Measurements from ENCODE around the gene IL37. TPM values are rescaled to one million over a fixed set of nuclear protein-coding genes. Genes with fewer than 3 reads are reported as not detected.

The IL37 gene
- total RNA-seq, 2 donors from 2014 or later: 0.99 TPM; not detected in 1

- H3K27me3 ChIP-seq: no peaks in the 10 kb centered on the region
- no peak overlapping the region for H3K9ac ChIP-seq (ENCODE audit: low read depth in 2 of 2, low read length in 2 of 2)
- intact Hi-C loops (cut with DNase I): no loop called here
- no peak for TF ChIP-seq CTCF (IDR thresholded peaks at IDR 0.05)
- H3K36me3 ChIP-seq: no peaks in the 10 kb centered on the region
- no peaks in the 10 kb centered on the region for H3K4me1 ChIP-seq
- no peaks in the 10 kb centered on the region for H3K9me3 ChIP-seq
- no peak overlapping the region for H3K27ac ChIP-seq
- H3K4me3 ChIP-seq: no peak overlapping the region
- DNase-seq: no peak
Observed at GRCh38 chr2:112915300-112916144, 4.6 kb downstream of the IL37 start.

- H3K9me3 ChIP-seq: no peaks in the 10 kb centered on the region
- no peak overlapping the region for H3K4me3 ChIP-seq
- H3K9ac ChIP-seq (ENCODE audit: low read depth in 2 of 2, low read length in 2 of 2): no peak overlapping the region
Observed at GRCh38 chr2:112916145-112916571, 5.2 kb downstream of the IL37 start.

GRCh38 chr2:112916625-112917247, 5.8 kb downstream of the IL37 start:
- H3K4me1 ChIP-seq: no peaks in the 10 kb centered on the region
- DNase-seq: no peak
- H3K36me3 ChIP-seq: no peaks in the 10 kb centered on the region
- intact Hi-C loops (cut with DNase I): no loop called here
- H3K4me3 ChIP-seq: no peak overlapping the region
- no peaks in the 10 kb centered on the region for H3K9me3 ChIP-seq
- TF ChIP-seq CTCF (IDR thresholded peaks at IDR 0.05): no peak
- H3K27ac ChIP-seq: no peak overlapping the region
- H3K27me3 ChIP-seq: no peaks in the 10 kb centered on the region
- H3K9ac ChIP-seq (ENCODE audit: low read depth in 2 of 2, low read length in 2 of 2): no peak overlapping the region

More at GRCh38 chr2:112916145-112916571, 5.2 kb downstream of the IL37 start:
- H3K27ac ChIP-seq: no peak overlapping the region
- no peaks in the 10 kb centered on the region for H3K27me3 ChIP-seq
- TF ChIP-seq CTCF (IDR thresholded peaks at IDR 0.05): no peak
- H3K36me3 ChIP-seq: no peaks in the 10 kb centered on the region
- no peak for DNase-seq
- intact Hi-C loops (cut with DNase I): no loop called here
- no peaks in the 10 kb centered on the region for H3K4me1 ChIP-seq

GRCh38 chr2:112917856-112918255, 6.9 kb downstream of the IL37 start:
- Histone ChIP-seq H3K9ac (ENCODE audit: low read depth in 2 of 2, low read length in 2 of 2) (no peak overlapping the region), H3K36me3 (no peaks in the 10 kb centered on the region), H3K27ac (no peak overlapping the region), H3K27me3 (no peaks in the 10 kb centered on the region), H3K4me1 (no peaks in the 10 kb centered on the region), H3K4me3 (no peak overlapping the region), H3K9me3 (no peaks in the 10 kb centered on the region)
- no peak for DNase-seq
- TF ChIP-seq CTCF (IDR thresholded peaks at IDR 0.05): no peak
- intact Hi-C loops (cut with DNase I): no loop called here

- Histone ChIP-seq H3K4me3 (no peak overlapping the region), H3K36me3 (no peaks in the 10 kb centered on the region), H3K27ac (no peak overlapping the region), H3K27me3 (no peaks in the 10 kb centered on the region), H3K9ac (ENCODE audit: low read depth in 2 of 2, low read length in 2 of 2) (no peak overlapping the region), H3K9me3 (no peaks in the 10 kb centered on the region), H3K4me1 (no peaks in the 10 kb centered on the region)
- TF ChIP-seq CTCF (IDR thresholded peaks at IDR 0.05): no peak
- DNase-seq: no peak
- intact Hi-C loops (cut with DNase I): no loop called here
Observed at GRCh38 chr2:112918256-112918655, 7.3 kb downstream of the IL37 start.

Data from colonic mucosa (tissue), 4 donors.